ENCODE measurements around the gene C11orf91. TPM values are rescaled to one million over a fixed set of nuclear protein-coding genes. Genes with fewer than 3 reads are reported as not detected.

C11orf91 gene, protein sequence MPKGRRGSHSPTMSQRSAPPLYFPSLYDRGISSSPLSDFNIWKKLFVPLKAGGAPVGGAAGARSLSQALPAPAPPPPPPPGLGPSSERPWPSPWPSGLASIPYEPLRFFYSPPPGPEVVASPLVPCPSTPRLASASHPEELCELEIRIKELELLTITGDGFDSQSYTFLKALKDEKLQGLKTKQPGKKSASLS
- not detected in 2 replicates for total RNA-seq

DNA sequence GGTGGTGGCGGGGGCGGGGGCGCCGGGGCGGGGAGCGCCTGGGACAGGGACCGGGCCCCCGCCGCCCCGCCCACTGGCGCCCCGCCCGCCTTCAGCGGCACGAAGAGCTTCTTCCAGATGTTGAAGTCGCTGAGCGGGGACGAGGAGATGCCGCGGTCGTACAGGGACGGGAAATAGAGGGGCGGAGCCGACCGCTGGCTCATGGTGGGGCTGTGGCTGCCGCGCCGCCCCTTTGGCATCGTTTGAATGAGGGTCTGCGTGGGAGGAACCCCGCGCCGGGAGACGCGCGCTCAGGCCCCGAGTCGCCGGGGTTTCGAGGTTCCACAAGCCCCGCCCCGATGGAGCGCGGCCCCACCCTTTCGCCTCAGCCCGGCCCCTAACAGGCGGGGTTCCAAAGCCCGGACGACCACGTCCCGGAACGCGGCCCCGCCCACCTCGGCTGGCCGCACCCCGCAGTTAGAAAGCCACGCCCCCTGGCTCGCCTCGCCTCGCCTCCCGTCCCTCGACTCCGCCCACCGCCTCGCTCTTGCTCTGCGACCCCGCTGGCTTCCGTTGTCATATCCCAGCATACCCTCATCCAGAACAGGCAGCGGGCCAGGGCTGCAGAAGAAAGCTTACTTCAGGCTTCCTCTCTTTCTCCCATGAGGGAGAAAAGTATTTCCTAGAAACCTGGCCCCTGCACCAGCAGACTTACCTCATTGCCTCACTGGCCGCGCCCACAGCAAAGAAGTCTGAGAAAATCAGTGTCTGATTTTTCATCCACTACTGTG is at the start of gene C11orf91:
Gene C11orf91, minus strand, starts transcription at position 325 of the 770 bp plus-strand sequence. Its CDS starts 86 bp downstream, at position 239.

DNA sequence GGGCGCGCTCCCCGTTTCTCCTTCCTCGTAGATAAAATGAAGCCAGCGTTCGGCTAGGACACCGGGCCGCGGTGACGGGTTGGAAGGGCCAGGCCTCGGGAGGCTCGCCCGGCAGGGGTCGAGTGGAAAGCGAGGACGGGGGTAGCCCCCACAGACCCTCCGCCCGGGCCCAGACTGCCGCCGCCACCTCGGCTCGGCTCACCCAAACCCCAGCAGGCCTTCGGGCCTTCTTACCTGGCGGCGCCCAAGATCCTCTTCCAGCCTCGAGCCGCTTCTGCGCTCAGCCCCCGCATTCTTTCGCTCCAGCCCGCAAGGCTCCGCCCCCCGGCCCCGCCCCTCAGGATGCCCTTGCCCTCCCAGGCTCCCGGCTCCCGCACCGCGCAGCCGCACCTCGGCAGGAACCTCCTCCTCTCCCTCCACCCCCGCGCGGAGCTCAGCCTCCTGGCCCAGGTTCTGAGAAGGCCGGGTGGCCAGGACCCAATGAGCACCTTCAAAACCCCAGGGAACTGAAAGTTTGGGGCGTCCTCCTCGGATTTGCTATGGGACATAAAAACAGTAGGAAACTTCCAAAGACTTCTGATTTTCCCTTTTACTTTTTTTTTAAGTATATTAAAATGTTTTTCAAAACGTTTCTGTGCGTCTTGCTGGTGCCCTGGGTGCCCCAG is 35.7 kb upstream of the C11orf91 start, which contains the start of gene CD59:
Gene CD59, minus strand, starts transcription at position 276 of the 665 bp plus-strand sequence. CDS start 13,978 bp downstream, outside the sequence.

Other genes with a start within 250 kb of the C11orf91 start
- gene CD59, start 35.6 kb upstream of the C11orf91 start, total RNA-seq, result 305 and 344 TPM in 2 replicates
- gene FBXO3, start 73.7 kb upstream of the C11orf91 start, total RNA-seq, result 29.2 and 31.2 TPM in 2 replicates
- gene LMO2, start 191.2 kb upstream of the C11orf91 start, total RNA-seq, result 0.09 and 0.14 TPM in 2 replicates

All from smooth muscle cell of bladder (primary cell).